HG03196 (cell line): ENCODE measurements around the gene DBN1.
A peak's percentile ranks its signal among the peaks of the same experiment; 100 is the strongest.

Experiments used
- ATAC-seq: cut with Tn5 transposase; IDR thresholded peaks from one replicate; pipeline ENCODE4 v1.9.1; 2021; ENCODE audit not compliant: unreplicated experiment

DBN1 gene

GRCh38 chr5:177457852-177458681, 15.4 kb downstream of the DBN1 start:
- ATAC-seq = no peak

GRCh38 chr5:177456976-177457851, 16.2 kb downstream of the DBN1 start:
- peak; percentile 32 for ATAC-seq

GRCh38 chr5:177456591-177456964, 16.9 kb downstream of the DBN1 start:
- no peak for ATAC-seq

- peak; percentile 26 for ATAC-seq
These were observed 17.5 kb downstream of the DBN1 start for GRCh38 chr5:177455661-177456590.

GRCh38 chr5:177455036-177455660, 18.3 kb downstream of the DBN1 start:
- peak; percentile 46 for ATAC-seq

GRCh38 chr5:177454397-177455035, 18.9 kb downstream of the DBN1 start:
- peak; percentile 49 for ATAC-seq

GRCh38 chr5:177453852-177454396, 19.5 kb downstream of the DBN1 start:
- peak; percentile 0 for ATAC-seq

GRCh38 chr5:177452688-177453638, 20.5 kb downstream of the DBN1 start:
- no peak for ATAC-seq

GRCh38 chr5:177450667-177451424, 22.6 kb downstream of the DBN1 start:
- no peak for ATAC-seq

- no peak for ATAC-seq
These were observed 24.0 kb downstream of the DBN1 start for GRCh38 chr5:177449140-177450061.

- no peak for ATAC-seq
These were observed 25.0 kb downstream of the DBN1 start for GRCh38 chr5:177448244-177448950.

GRCh38 chr5:177447611-177448243, 25.7 kb downstream of the DBN1 start:
- ATAC-seq = no peak

GRCh38 chr5:177447066-177447610, 26.3 kb downstream of the DBN1 start:
- ATAC-seq = peak; percentile 31

GRCh38 chr5:177446200-177447065, 27.0 kb downstream of the DBN1 start, which contains the start of gene PRR7:
PRR7 (plus strand) TSS chr5:177446814; CDS start chr5:177455068, 8,254 bp downstream.
- peak; percentile 44 for ATAC-seq

- no peak for ATAC-seq
These were observed 27.6 kb downstream of the DBN1 start for GRCh38 chr5:177445917-177446199.
